Measurements from ENCODE around the gene MTHFSD. TPM values are rescaled to one million over a fixed set of nuclear protein-coding genes. Genes with fewer than 3 reads are reported as not detected.

MTHFSD gene
- total RNA-seq, 1 experiment from 2014 or later, result 18.8 TPM

- Histone ChIP-seq H3K9ac (ENCODE audit: low read length) (no peak overlapping the region), H3K79me2 (ENCODE audit: low read length) (no peaks in the 10 kb centered on the region), H3K36me3 (ENCODE audit: insufficient read depth, low read length) (no peaks in the 10 kb centered on the region), H3K4me3 (ENCODE audit: low read length) (no peak overlapping the region), H3K27me3 (ENCODE audit: low read length) (no peaks in the 10 kb centered on the region), H2AFZ (ENCODE audit: low read length) (no peak overlapping the region), H3K4me1 (ENCODE audit: low read length) (no peaks in the 10 kb centered on the region), H3K9me2 (replicated peaks; ENCODE audit: insufficient read depth, low read length) (no peaks in the 10 kb centered on the region), H4K20me1 (ENCODE audit: insufficient read depth, low read depth, low read length) (no peaks in the 10 kb centered on the region), H3K27ac (ENCODE audit: low read length) (no peak overlapping the region), H3K9me3 (ENCODE audit: low read length) (no peaks in the 10 kb centered on the region), H3K4me2 (ENCODE audit: low read depth, low read length, poor library complexity, severe bottlenecking) (no peak overlapping the region)
- no peak for DNase-seq
Measured at GRCh38 chr16:86573646-86574508, 18.8 kb upstream of the MTHFSD start.

- no peaks in the 10 kb centered on the region for H3K9me3 ChIP-seq (ENCODE audit: low read length)
- H3K4me3 ChIP-seq (ENCODE audit: low read length), result no peak overlapping the region
- no peaks in the 10 kb centered on the region for H3K27me3 ChIP-seq (ENCODE audit: low read length)
- H3K79me2 ChIP-seq (ENCODE audit: low read length), result no peaks in the 10 kb centered on the region
- H3K36me3 ChIP-seq (ENCODE audit: insufficient read depth, low read length), result no peaks in the 10 kb centered on the region
- no peak overlapping the region for H3K27ac ChIP-seq (ENCODE audit: low read length)
- DNase-seq, result no peak
- H4K20me1 ChIP-seq (ENCODE audit: insufficient read depth, low read depth, low read length), result no peaks in the 10 kb centered on the region
- no peaks in the 10 kb centered on the region for H3K4me1 ChIP-seq (ENCODE audit: low read length)
- no peak overlapping the region for H3K4me2 ChIP-seq (ENCODE audit: low read depth, low read length, poor library complexity, severe bottlenecking)
- H2AFZ ChIP-seq (ENCODE audit: low read length), result no peak overlapping the region
- no peaks in the 10 kb centered on the region for H3K9me2 ChIP-seq (replicated peaks; ENCODE audit: insufficient read depth, low read length)
- H3K9ac ChIP-seq (ENCODE audit: low read length), result no peak overlapping the region
Measured at GRCh38 chr16:86573215-86573614, 18.2 kb upstream of the MTHFSD start.

- H3K4me2 ChIP-seq (ENCODE audit: low read depth, low read length, poor library complexity, severe bottlenecking), result no peak overlapping the region
- H3K27me3 ChIP-seq (ENCODE audit: low read length), result no peaks in the 10 kb centered on the region
- H3K27ac ChIP-seq (ENCODE audit: low read length), result no peak overlapping the region
- H3K36me3 ChIP-seq (ENCODE audit: insufficient read depth, low read length), result no peaks in the 10 kb centered on the region
- DNase-seq, result no peak
- no peaks in the 10 kb centered on the region for H3K9me2 ChIP-seq (replicated peaks; ENCODE audit: insufficient read depth, low read length)
- no peaks in the 10 kb centered on the region for H3K79me2 ChIP-seq (ENCODE audit: low read length)
- H3K9me3 ChIP-seq (ENCODE audit: low read length), result no peaks in the 10 kb centered on the region
- H3K9ac ChIP-seq (ENCODE audit: low read length), result no peak overlapping the region
- no peaks in the 10 kb centered on the region for H4K20me1 ChIP-seq (ENCODE audit: insufficient read depth, low read depth, low read length)
- no peaks in the 10 kb centered on the region for H3K4me1 ChIP-seq (ENCODE audit: low read length)
- no peak overlapping the region for H2AFZ ChIP-seq (ENCODE audit: low read length)
- no peak overlapping the region for H3K4me3 ChIP-seq (ENCODE audit: low read length)
Measured at GRCh38 chr16:86572606-86573005, 17.6 kb upstream of the MTHFSD start.

- no peaks in the 10 kb centered on the region for H3K4me1 ChIP-seq (ENCODE audit: low read length)
- no peaks in the 10 kb centered on the region for H3K36me3 ChIP-seq (ENCODE audit: insufficient read depth, low read length)
- H3K4me3 ChIP-seq (ENCODE audit: low read length), result no peak overlapping the region
- H3K27ac ChIP-seq (ENCODE audit: low read length), result no peak overlapping the region
- H3K79me2 ChIP-seq (ENCODE audit: low read length), result no peaks in the 10 kb centered on the region
- no peak overlapping the region for H3K4me2 ChIP-seq (ENCODE audit: low read depth, low read length, poor library complexity, severe bottlenecking)
- H2AFZ ChIP-seq (ENCODE audit: low read length), result no peak overlapping the region
- H3K9me3 ChIP-seq (ENCODE audit: low read length), result no peaks in the 10 kb centered on the region
- no peaks in the 10 kb centered on the region for H3K9me2 ChIP-seq (replicated peaks; ENCODE audit: insufficient read depth, low read length)
- no peak overlapping the region for H3K9ac ChIP-seq (ENCODE audit: low read length)
- H3K27me3 ChIP-seq (ENCODE audit: low read length), result no peaks in the 10 kb centered on the region
- DNase-seq, result no peak
- H4K20me1 ChIP-seq (ENCODE audit: insufficient read depth, low read depth, low read length), result no peaks in the 10 kb centered on the region
Measured at GRCh38 chr16:86572041-86572521, 17.0 kb upstream of the MTHFSD start.

GRCh38 chr16:86571530-86571915, 16.5 kb upstream of the MTHFSD start:
- Histone ChIP-seq H3K9me3 (ENCODE audit: low read length) (no peaks in the 10 kb centered on the region), H3K79me2 (ENCODE audit: low read length) (no peaks in the 10 kb centered on the region), H2AFZ (ENCODE audit: low read length) (no peak overlapping the region), H3K27ac (ENCODE audit: low read length) (no peak overlapping the region), H3K36me3 (ENCODE audit: insufficient read depth, low read length) (no peaks in the 10 kb centered on the region), H3K9me2 (replicated peaks; ENCODE audit: insufficient read depth, low read length) (no peaks in the 10 kb centered on the region), H3K27me3 (ENCODE audit: low read length) (no peaks in the 10 kb centered on the region), H3K4me1 (ENCODE audit: low read length) (no peaks in the 10 kb centered on the region), H3K4me2 (ENCODE audit: low read depth, low read length, poor library complexity, severe bottlenecking) (no peak overlapping the region), H3K9ac (ENCODE audit: low read length) (no peak overlapping the region), H3K4me3 (ENCODE audit: low read length) (no peak overlapping the region), H4K20me1 (ENCODE audit: insufficient read depth, low read depth, low read length) (no peaks in the 10 kb centered on the region)
- DNase-seq, result no peak

- DNase-seq, result no peak
- H3K4me1 ChIP-seq (ENCODE audit: low read length), result no peaks in the 10 kb centered on the region
- H3K4me3 ChIP-seq (ENCODE audit: low read length), result no peak overlapping the region
- H4K20me1 ChIP-seq (ENCODE audit: insufficient read depth, low read depth, low read length), result no peaks in the 10 kb centered on the region
- H2AFZ ChIP-seq (ENCODE audit: low read length), result no peak overlapping the region
- H3K4me2 ChIP-seq (ENCODE audit: low read depth, low read length, poor library complexity, severe bottlenecking), result no peak overlapping the region
- H3K79me2 ChIP-seq (ENCODE audit: low read length), result no peaks in the 10 kb centered on the region
- H3K27ac ChIP-seq (ENCODE audit: low read length), result no peak overlapping the region
- no peaks in the 10 kb centered on the region for H3K27me3 ChIP-seq (ENCODE audit: low read length)
- H3K36me3 ChIP-seq (ENCODE audit: insufficient read depth, low read length), result no peaks in the 10 kb centered on the region
- no peaks in the 10 kb centered on the region for H3K9me2 ChIP-seq (replicated peaks; ENCODE audit: insufficient read depth, low read length)
- H3K9me3 ChIP-seq (ENCODE audit: low read length), result no peaks in the 10 kb centered on the region
- no peak overlapping the region for H3K9ac ChIP-seq (ENCODE audit: low read length)
Measured at GRCh38 chr16:86570558-86571529, 15.8 kb upstream of the MTHFSD start.

GRCh38 chr16:86569701-86570447, 14.8 kb upstream of the MTHFSD start:
- Histone ChIP-seq H3K36me3 (ENCODE audit: insufficient read depth, low read length) (no peaks in the 10 kb centered on the region), H4K20me1 (ENCODE audit: insufficient read depth, low read depth, low read length) (no peaks in the 10 kb centered on the region), H3K79me2 (ENCODE audit: low read length) (no peaks in the 10 kb centered on the region), H3K4me2 (ENCODE audit: low read depth, low read length, poor library complexity, severe bottlenecking) (no peak overlapping the region), H3K27me3 (ENCODE audit: low read length) (no peaks in the 10 kb centered on the region), H2AFZ (ENCODE audit: low read length) (no peak overlapping the region), H3K9me3 (ENCODE audit: low read length) (no peaks in the 10 kb centered on the region), H3K4me3 (ENCODE audit: low read length) (no peak overlapping the region), H3K9ac (ENCODE audit: low read length) (no peak overlapping the region), H3K27ac (ENCODE audit: low read length) (no peak overlapping the region), H3K9me2 (replicated peaks; ENCODE audit: insufficient read depth, low read length) (no peaks in the 10 kb centered on the region), H3K4me1 (ENCODE audit: low read length) (no peaks in the 10 kb centered on the region)
- no peak for DNase-seq

All from Karpas-422 (cell line).